ENCODE measurements around the gene CLRN2. TPM values are rescaled to one million over a fixed set of nuclear protein-coding genes. Genes with fewer than 3 reads are reported as not detected.

The CLRN2 gene
- total RNA-seq, 1 donor, result not detected

DNA sequence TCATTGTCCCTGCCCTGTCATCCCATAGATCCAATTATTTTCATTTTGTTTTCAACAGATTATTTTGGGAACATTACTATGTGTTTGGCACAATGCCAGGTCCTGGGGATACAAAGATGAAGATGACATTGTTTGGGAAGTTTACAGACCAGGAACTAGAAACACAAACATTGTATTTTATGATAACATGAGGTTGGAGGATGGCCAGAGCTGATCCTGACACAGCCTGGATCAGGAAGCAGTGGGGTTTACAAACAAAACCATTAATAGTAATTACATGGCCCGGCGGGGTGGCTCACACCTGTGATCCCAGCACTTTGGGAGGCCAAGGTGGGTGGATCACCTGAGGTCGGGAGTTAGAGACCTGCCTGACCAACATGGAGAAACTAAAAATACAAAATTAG is 29.9 kb downstream of the CLRN2 start:
- Histone ChIP-seq H3K4me3 (ENCODE audit: insufficient read depth, low read length) (no peak overlapping the region), H2AFZ (ENCODE audit: low read length) (no peak overlapping the region), H3K4me2 (ENCODE audit: insufficient read depth, low read length) (no peak overlapping the region), H3K4me1 (ENCODE audit: insufficient read depth, low read length) (no peaks in the 10 kb centered on the region), H3K27ac (ENCODE audit: low read depth, low read length) (no peak overlapping the region), H3K36me3 (ENCODE audit: insufficient read depth, low read length) (no peaks in the 10 kb centered on the region), H3K9me3 (ENCODE audit: low read depth, low read length) (no peaks in the 10 kb centered on the region), H4K20me1 (ENCODE audit: insufficient read depth, low read length) (no peaks in the 10 kb centered on the region), H3K79me2 (ENCODE audit: insufficient read depth, low read length) (no peaks in the 10 kb centered on the region), H3K27me3 (ENCODE audit: insufficient read depth, low read length) (no peaks in the 10 kb centered on the region)
- DNase-seq (ENCODE audit: insufficient read length, low spot score, missing footprints), result no peak
- TF ChIP-seq, protein P1, sequence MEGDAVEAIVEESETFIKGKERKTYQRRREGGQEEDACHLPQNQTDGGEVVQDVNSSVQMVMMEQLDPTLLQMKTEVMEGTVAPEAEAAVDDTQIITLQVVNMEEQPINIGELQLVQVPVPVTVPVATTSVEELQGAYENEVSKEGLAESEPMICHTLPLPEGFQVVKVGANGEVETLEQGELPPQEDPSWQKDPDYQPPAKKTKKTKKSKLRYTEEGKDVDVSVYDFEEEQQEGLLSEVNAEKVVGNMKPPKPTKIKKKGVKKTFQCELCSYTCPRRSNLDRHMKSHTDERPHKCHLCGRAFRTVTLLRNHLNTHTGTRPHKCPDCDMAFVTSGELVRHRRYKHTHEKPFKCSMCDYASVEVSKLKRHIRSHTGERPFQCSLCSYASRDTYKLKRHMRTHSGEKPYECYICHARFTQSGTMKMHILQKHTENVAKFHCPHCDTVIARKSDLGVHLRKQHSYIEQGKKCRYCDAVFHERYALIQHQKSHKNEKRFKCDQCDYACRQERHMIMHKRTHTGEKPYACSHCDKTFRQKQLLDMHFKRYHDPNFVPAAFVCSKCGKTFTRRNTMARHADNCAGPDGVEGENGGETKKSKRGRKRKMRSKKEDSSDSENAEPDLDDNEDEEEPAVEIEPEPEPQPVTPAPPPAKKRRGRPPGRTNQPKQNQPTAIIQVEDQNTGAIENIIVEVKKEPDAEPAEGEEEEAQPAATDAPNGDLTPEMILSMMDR (IDR thresholded peaks at IDR 0.05; ENCODE audit: extremely low read depth, low read depth, low read length), result no peak

DNA sequence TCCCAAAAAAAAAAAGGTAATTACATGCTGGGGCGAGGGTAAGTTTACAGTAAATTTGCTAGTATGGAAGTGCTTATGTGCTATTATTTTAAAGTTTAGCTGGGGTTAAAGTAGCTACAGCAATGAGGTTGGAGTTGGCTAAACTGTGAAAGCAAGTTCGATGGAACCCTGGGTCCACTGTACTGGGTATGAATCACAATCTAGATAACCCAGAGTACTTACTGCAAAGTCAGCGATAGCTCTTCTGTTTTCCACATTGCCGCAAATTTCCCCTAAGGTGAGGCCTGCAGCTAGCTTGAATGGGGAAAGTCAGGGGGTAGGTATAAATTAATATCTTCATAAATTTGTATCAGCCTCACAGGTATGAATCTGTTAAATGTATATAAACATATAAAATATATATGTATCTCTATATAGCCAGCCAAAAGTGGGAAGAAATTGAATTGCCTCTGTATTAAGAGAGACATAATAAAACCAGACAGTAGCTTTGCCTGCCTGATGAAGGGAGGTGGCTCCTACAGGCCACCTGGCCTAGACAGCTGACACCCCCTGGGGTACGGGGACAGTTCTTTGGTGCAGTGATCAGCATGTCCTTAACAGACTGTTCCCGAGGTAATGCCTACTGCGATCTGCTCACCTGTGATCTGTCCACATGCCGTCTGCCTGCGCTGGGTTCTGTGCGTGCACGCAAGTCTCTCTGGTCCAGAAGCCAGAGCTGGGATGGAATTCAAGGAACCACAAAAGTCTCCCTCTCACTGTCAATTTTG is 30.6 kb downstream of the CLRN2 start:
- Histone ChIP-seq H3K36me3 (ENCODE audit: insufficient read depth, low read length) (no peaks in the 10 kb centered on the region), H3K4me2 (ENCODE audit: insufficient read depth, low read length) (no peak overlapping the region), H3K79me2 (ENCODE audit: insufficient read depth, low read length) (no peaks in the 10 kb centered on the region), H4K20me1 (ENCODE audit: insufficient read depth, low read length) (no peaks in the 10 kb centered on the region), H3K27me3 (ENCODE audit: insufficient read depth, low read length) (no peaks in the 10 kb centered on the region), H3K27ac (ENCODE audit: low read depth, low read length) (no peak overlapping the region), H2AFZ (ENCODE audit: low read length) (no peak overlapping the region), H3K4me1 (ENCODE audit: insufficient read depth, low read length) (no peaks in the 10 kb centered on the region), H3K9me3 (ENCODE audit: low read depth, low read length) (no peaks in the 10 kb centered on the region), H3K4me3 (ENCODE audit: insufficient read depth, low read length) (no peak overlapping the region)
- TF ChIP-seq, protein P1 (IDR thresholded peaks at IDR 0.05; ENCODE audit: extremely low read depth, low read depth, low read length), result no peak
- DNase-seq (ENCODE audit: insufficient read length, low spot score, missing footprints), result no peak

DNA sequence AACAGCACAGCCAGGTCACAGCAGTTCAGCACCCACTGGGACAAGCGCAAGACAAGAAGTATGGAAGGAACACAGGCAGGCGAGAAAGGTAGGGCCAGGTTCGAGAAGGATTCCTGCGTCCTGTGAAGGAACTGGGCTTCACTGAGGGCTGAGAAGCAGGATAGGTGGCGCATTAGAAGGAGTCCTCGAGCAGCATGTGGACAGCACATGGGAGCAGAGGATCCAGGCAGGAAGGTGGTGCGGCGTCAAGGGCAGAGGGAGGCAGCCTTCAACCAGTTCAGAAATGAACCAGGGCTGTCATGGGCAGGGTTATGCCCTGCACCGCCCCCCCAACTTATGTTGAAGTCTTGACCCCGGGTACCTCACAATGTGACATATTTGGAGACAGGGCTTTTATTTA is 31.3 kb downstream of the CLRN2 start:
- Histone ChIP-seq H4K20me1 (ENCODE audit: insufficient read depth, low read length) (no peaks in the 10 kb centered on the region), H3K9me3 (ENCODE audit: low read depth, low read length) (no peaks in the 10 kb centered on the region), H3K27me3 (ENCODE audit: insufficient read depth, low read length) (no peaks in the 10 kb centered on the region), H2AFZ (ENCODE audit: low read length) (no peak overlapping the region), H3K27ac (ENCODE audit: low read depth, low read length) (no peak overlapping the region), H3K36me3 (ENCODE audit: insufficient read depth, low read length) (no peaks in the 10 kb centered on the region), H3K4me1 (ENCODE audit: insufficient read depth, low read length) (no peaks in the 10 kb centered on the region), H3K79me2 (ENCODE audit: insufficient read depth, low read length) (no peaks in the 10 kb centered on the region), H3K4me3 (ENCODE audit: insufficient read depth, low read length) (no peak overlapping the region), H3K4me2 (ENCODE audit: insufficient read depth, low read length) (no peak overlapping the region)
- TF ChIP-seq, protein P1 (IDR thresholded peaks at IDR 0.05; ENCODE audit: extremely low read depth, low read depth, low read length), result no peak
- no peak for DNase-seq (ENCODE audit: insufficient read length, low spot score, missing footprints)

DNA sequence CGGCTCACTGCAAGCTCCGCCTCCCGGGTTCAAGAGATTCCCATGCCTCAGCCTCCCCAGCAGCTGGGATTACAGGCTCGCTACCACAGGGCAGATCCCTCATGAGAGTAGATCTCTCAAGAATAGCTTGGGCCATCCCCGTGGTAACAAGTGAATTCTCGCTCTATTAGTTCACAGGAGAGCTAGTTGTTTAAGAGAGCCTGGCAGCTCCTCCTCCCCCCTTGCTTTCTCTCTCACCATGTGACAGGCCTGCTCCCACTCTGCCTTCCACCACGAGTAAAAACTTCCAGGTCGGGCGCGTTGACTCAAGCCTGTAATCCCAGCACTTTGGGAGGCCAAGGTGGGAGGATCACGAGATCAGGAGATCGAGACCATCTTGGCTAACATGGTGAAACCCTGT is 31.7 kb downstream of the CLRN2 start:
- Histone ChIP-seq H4K20me1 (ENCODE audit: insufficient read depth, low read length) (no peaks in the 10 kb centered on the region), H3K4me1 (ENCODE audit: insufficient read depth, low read length) (no peaks in the 10 kb centered on the region), H3K27ac (ENCODE audit: low read depth, low read length) (no peak overlapping the region), H3K4me3 (ENCODE audit: insufficient read depth, low read length) (no peak overlapping the region), H3K4me2 (ENCODE audit: insufficient read depth, low read length) (no peak overlapping the region), H2AFZ (ENCODE audit: low read length) (no peak overlapping the region), H3K27me3 (ENCODE audit: insufficient read depth, low read length) (no peaks in the 10 kb centered on the region), H3K79me2 (ENCODE audit: insufficient read depth, low read length) (no peaks in the 10 kb centered on the region), H3K9me3 (ENCODE audit: low read depth, low read length) (no peaks in the 10 kb centered on the region), H3K36me3 (ENCODE audit: insufficient read depth, low read length) (no peaks in the 10 kb centered on the region)
- TF ChIP-seq, protein P1 (IDR thresholded peaks at IDR 0.05; ENCODE audit: extremely low read depth, low read depth, low read length), result no peak
- DNase-seq (ENCODE audit: insufficient read length, low spot score, missing footprints), result no peak
